Adrenal gland (tissue), 5 donors: ENCODE data around the gene SLC43A1.

Experiments used
- POLR2A ChIP-seq, 2 donors: fragments of 450-650 bp; IDR thresholded peaks; one replicate each; pipeline ENCODE4 v1.6.1; 2017; ENCODE audit warnings: antibody characterized with exemption in 2 of 2, mild to moderate bottlenecking in 2 of 2, moderate library complexity in 1 of 2
- TF ChIP-seq, protein P1 (sequence below), 6 experiments: fragments of 450-650 bp in 4 of 6; fragments of 200-600 bp in 2 of 6; sonication (generic) in 1 of 6; IDR thresholded peaks; 1 replicate in 5 of 6; 2 replicates in 1 of 6; pipeline versions ENCODE4 v1.5.1 to v1.8.0; 2016 to 2021; ENCODE audit warnings: antibody characterized with exemption in 6 of 6, mild to moderate bottlenecking in 2 of 6, moderate library complexity in 1 of 6
- donor health status: DM: no; HTN: no; CAD: no.

DNA sequence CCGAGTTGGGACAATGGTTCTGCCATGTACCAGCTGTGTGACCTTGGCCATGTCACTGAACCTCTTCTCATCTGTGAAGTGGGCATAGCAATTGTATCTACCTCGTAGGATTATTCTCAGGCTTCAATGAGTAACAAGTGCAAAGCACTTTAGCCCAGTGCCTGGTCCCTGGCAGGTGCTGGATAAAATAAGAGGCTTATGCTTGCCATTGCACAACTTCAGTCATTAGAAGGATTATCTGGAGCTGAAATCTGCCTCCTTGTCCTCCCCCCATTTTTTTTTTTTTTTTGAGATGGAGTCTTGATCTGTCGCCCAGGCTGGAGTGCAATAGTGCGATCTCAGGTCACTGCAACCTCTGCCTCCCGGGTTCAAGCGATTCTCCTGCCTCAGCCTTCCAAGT, 29.1 kb upstream of the SLC43A1 start:
- TF ChIP-seq, protein P1, sequence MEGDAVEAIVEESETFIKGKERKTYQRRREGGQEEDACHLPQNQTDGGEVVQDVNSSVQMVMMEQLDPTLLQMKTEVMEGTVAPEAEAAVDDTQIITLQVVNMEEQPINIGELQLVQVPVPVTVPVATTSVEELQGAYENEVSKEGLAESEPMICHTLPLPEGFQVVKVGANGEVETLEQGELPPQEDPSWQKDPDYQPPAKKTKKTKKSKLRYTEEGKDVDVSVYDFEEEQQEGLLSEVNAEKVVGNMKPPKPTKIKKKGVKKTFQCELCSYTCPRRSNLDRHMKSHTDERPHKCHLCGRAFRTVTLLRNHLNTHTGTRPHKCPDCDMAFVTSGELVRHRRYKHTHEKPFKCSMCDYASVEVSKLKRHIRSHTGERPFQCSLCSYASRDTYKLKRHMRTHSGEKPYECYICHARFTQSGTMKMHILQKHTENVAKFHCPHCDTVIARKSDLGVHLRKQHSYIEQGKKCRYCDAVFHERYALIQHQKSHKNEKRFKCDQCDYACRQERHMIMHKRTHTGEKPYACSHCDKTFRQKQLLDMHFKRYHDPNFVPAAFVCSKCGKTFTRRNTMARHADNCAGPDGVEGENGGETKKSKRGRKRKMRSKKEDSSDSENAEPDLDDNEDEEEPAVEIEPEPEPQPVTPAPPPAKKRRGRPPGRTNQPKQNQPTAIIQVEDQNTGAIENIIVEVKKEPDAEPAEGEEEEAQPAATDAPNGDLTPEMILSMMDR (IDR thresholded peaks at IDR 0.05): no peak
- TF ChIP-seq POLR2A (IDR thresholded peaks at IDR 0.05): no peak
